ENCODE measurements around the gene ZNF679. TPM values are rescaled to one million over a fixed set of nuclear protein-coding genes. Genes with fewer than 3 reads are reported as not detected.
"Not testable (repeated sequence)": the region's sequence is repeated elsewhere in the genome, so short reads cannot be mapped to it uniquely, and the experiment has no call there.

ZNF679 gene
- total RNA-seq, 1 experiment from 2014 or later: not detected

GRCh38 chr7:64294701-64295420 lies 66.6 kb downstream of the ZNF679 start:
- no peaks in the 10 kb centered on the region for H4K20me1 ChIP-seq (ENCODE audit: insufficient read depth)
- H3K9me3 ChIP-seq (ENCODE audit: control insufficient read depth in 1 of 2, insufficient read depth in 1 of 2, low read depth in 1 of 2, low read length in 2 of 2): peaks cover 16 to 35% of the 10 kb centered on the region in 2 experiments; a peak in 2 of 4 replicates
- H3K4me2 ChIP-seq (ENCODE audit: low read length): no peak overlapping the region
- ATAC-seq: no peak
- intact Hi-C loops (cut with micrococcal nuclease): loop anchor here (10.0 kb wide), 1 partner anchor 60 kb away; no protein-coding TSS in a partner anchor
- H3K27ac ChIP-seq (ENCODE audit: low read depth, low read length): no peak overlapping the region
- no TSS peak for BruUV-seq (replicated peaks)
- H3K36me3 ChIP-seq (ENCODE audit: control insufficient read depth in 1 of 2, insufficient read depth in 2 of 2, low read length in 2 of 2): no peaks in the 10 kb centered on the region
- ChIA-PET CTCF (no interaction called here), RAD21 (ENCODE audit: low non-redundant PET in 1 of 2, low total read pairs in 2 of 2, uncharacterized antibody in 2 of 2, unreplicated experiment in 2 of 2) (no interaction called here), POLR2A (no interaction called here)
- no peak for DNase-seq (ENCODE audit: low read depth, low spot score)
- no peak overlapping the region for H3K4me3 ChIP-seq (replicated peaks in 1 of 2; ENCODE audit: low read depth in 1 of 2, low read length in 2 of 2)
- H3K9me2 ChIP-seq (ENCODE audit: insufficient read depth): no peaks in the 10 kb centered on the region
- H2AFZ ChIP-seq (ENCODE audit: low read depth, low read length, poor library complexity, severe bottlenecking): no peak overlapping the region
- no peaks in the 10 kb centered on the region for H3K4me1 ChIP-seq (ENCODE audit: control insufficient read depth in 1 of 2, insufficient read depth in 2 of 2, low read length in 2 of 2)
- no peak overlapping the region for H3K9ac ChIP-seq (ENCODE audit: low read length)
- H3K79me2 ChIP-seq (ENCODE audit: insufficient read depth, low read length): no peaks in the 10 kb centered on the region
- H3K27me3 ChIP-seq (ENCODE audit: insufficient read depth, low read length): no peaks in the 10 kb centered on the region
- TF ChIP-seq REST (IDR thresholded peaks at IDR 0.05; ENCODE audit: low read depth) (no peak), ZFX (IDR thresholded peaks at IDR 0.05) (no peak), MAX (IDR thresholded peaks at IDR 0.05) (no peak), ELF1 (IDR thresholded peaks at IDR 0.05; ENCODE audit: borderline replicate concordance, low read depth) (no peak), JUND (IDR thresholded peaks at IDR 0.05) (no peak), SRF (IDR thresholded peaks at IDR 0.05; ENCODE audit: low read depth) (no peak), SIN3A (IDR thresholded peaks at IDR 0.05; ENCODE audit: low read depth) (no peak), ZBTB33 (IDR thresholded peaks at IDR 0.05; ENCODE audit: extremely low read depth, insufficient replicate concordance, low read length) (no peak), ZNF274 (IDR thresholded peaks at IDR 0.05; ENCODE audit: low read depth, low read length) (no peak), CTCF (IDR thresholded peaks at IDR 0.05 in 2 of 3, conservative IDR thresholded peaks at IDR 0.05 in 1 of 3; ENCODE audit: borderline replicate concordance in 1 of 3, insufficient read depth in 1 of 3, low read depth in 2 of 3, low read length in 2 of 3) (no peak)

- POLR2A ChIA-PET; H3K4me1 ChIP-seq (ENCODE audit: control insufficient read depth in 1 of 2, insufficient read depth in 2 of 2, low read length in 2 of 2); H3K4me2 ChIP-seq (ENCODE audit: low read length); H3K9me2 ChIP-seq (ENCODE audit: insufficient read depth); CTCF ChIA-PET; H3K4me3 ChIP-seq (replicated peaks in 1 of 2; ENCODE audit: low read depth in 1 of 2, low read length in 2 of 2); H3K79me2 ChIP-seq (ENCODE audit: insufficient read depth, low read length); H3K27ac ChIP-seq (ENCODE audit: low read depth, low read length); H3K36me3 ChIP-seq (ENCODE audit: control insufficient read depth in 1 of 2, insufficient read depth in 2 of 2, low read length in 2 of 2); RAD21 ChIA-PET (ENCODE audit: low non-redundant PET in 1 of 2, low total read pairs in 2 of 2, uncharacterized antibody in 2 of 2, unreplicated experiment in 2 of 2); BruUV-seq (replicated peaks); H3K27me3 ChIP-seq (ENCODE audit: insufficient read depth, low read length); DNase-seq (ENCODE audit: low read depth, low spot score); ATAC-seq; H2AFZ ChIP-seq (ENCODE audit: low read depth, low read length, poor library complexity, severe bottlenecking); H3K9ac ChIP-seq (ENCODE audit: low read length); H4K20me1 ChIP-seq (ENCODE audit: insufficient read depth): not testable (repeated sequence)
- H3K9me3 ChIP-seq (ENCODE audit: control insufficient read depth in 1 of 2, insufficient read depth in 1 of 2, low read depth in 1 of 2, low read length in 2 of 2): peaks cover 4 to 32% of the 10 kb centered on the region in 2 experiments; a peak in 2 of 4 replicates
- intact Hi-C loops (cut with micrococcal nuclease): loop anchor here (10.0 kb wide), 1 partner anchor 63 kb away; no protein-coding TSS in a partner anchor
These were observed 69.1 kb downstream of the ZNF679 start for GRCh38 chr7:64297418-64297817.

Data from HCT116 (cell line).